ENCODE data around the gene GPRC5C.

DNA sequence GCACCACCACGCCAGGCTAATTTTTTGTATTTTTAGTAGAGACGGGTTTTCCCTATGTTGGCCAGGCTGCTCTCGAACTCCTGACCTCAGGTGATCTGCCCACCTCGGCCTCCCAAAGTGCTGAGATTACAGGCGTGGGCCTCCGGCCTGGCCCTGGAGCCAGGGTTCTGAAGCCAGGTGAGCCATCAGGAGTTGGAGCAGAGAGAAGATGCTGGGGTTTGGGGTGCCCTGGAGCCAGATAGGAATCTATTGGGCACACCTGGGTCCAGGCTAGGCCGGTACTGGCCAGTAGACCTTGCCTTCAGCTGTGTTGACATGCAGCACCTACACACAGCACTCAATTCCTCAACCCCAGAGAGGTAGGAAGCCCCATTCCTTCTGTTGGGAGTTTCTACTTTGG, 29.1 kb downstream of the GPRC5C start:
- TF ChIP-seq, protein P1, sequence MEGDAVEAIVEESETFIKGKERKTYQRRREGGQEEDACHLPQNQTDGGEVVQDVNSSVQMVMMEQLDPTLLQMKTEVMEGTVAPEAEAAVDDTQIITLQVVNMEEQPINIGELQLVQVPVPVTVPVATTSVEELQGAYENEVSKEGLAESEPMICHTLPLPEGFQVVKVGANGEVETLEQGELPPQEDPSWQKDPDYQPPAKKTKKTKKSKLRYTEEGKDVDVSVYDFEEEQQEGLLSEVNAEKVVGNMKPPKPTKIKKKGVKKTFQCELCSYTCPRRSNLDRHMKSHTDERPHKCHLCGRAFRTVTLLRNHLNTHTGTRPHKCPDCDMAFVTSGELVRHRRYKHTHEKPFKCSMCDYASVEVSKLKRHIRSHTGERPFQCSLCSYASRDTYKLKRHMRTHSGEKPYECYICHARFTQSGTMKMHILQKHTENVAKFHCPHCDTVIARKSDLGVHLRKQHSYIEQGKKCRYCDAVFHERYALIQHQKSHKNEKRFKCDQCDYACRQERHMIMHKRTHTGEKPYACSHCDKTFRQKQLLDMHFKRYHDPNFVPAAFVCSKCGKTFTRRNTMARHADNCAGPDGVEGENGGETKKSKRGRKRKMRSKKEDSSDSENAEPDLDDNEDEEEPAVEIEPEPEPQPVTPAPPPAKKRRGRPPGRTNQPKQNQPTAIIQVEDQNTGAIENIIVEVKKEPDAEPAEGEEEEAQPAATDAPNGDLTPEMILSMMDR (IDR thresholded peaks at IDR 0.05), result no peak
- TF ChIP-seq POLR2A (IDR thresholded peaks at IDR 0.05), result no peak
